HepG2 (cell line): ENCODE measurements around the gene UBXN6. TPM values are rescaled to one million over a fixed set of nuclear protein-coding genes. Genes with fewer than 3 reads are reported as not detected.

Experiments used
- ARNT2 ChIP-seq: sonication (generic); formaldehyde crosslinking; IDR thresholded peaks from 2 replicates; pipeline ENCODE4 v1.8.0; 2022; ENCODE audit warnings: mild to moderate bottlenecking, low read depth, missing genetic modification reagents, moderate library complexity
- ATF7-NPFF ChIP-seq: sonication (generic); formaldehyde crosslinking; IDR thresholded peaks from 2 replicates; pipeline ENCODE4 v1.8.1; 2023; ENCODE audit warnings: mild to moderate bottlenecking, low read depth, missing genetic modification reagents, moderate library complexity
- CREB1 ChIP-seq, 2 experiments: fragments of 450-650 bp in 1 of 2; IDR thresholded peaks; 2 replicates each; pipeline ENCODE4 v1.6.1; 2016 to 2017; ENCODE audit warnings: control low read depth in 1 of 2, mild to moderate bottlenecking in 1 of 2, missing compliant biosample characterization in 1 of 2, missing genetic modification characterization in 1 of 2
- FOXP4 ChIP-seq: sonication (generic); formaldehyde crosslinking; IDR thresholded peaks from 2 replicates; pipeline ENCODE4 v1.4.0; 2020; ENCODE audit warnings: missing genetic modification reagents
- KAT2B ChIP-seq: fragments of 150-350 bp; IDR thresholded peaks from 2 replicates; pipeline ENCODE4 v1.6.1; 2014; ENCODE audit warnings: low read depth, low read length, borderline replicate concordance
- MLXIP ChIP-seq: sonication (generic); formaldehyde crosslinking; IDR thresholded peaks from 2 replicates; pipeline ENCODE4 v1.9.0; 2021; ENCODE audit warnings: missing genetic modification reagents, borderline replicate concordance
- NCOA2 ChIP-seq: sonication (generic); formaldehyde crosslinking; IDR thresholded peaks from 2 replicates; pipeline ENCODE4 v1.8.0; 2022; ENCODE audit warnings: inconsistent platforms
- NPAS2 ChIP-seq: sonication (generic); formaldehyde crosslinking; IDR thresholded peaks from 2 replicates; pipeline ENCODE4 v1.8.0; 2022; ENCODE audit warnings: mild to moderate bottlenecking, missing genetic modification reagents, borderline replicate concordance
- PLRG1 ChIP-seq: fragments of 450-650 bp; conservative IDR thresholded peaks from 2 replicates; pipeline ENCODE4 v1.6.1; 2016
- SAFB2 ChIP-seq: sonication (generic); formaldehyde crosslinking; IDR thresholded peaks from 2 replicates; pipeline ENCODE4 v1.5.1; 2020; ENCODE audit warnings: missing genetic modification reagents, low read depth, mild to moderate bottlenecking, borderline replicate concordance
- ZBTB3 ChIP-seq: sonication (generic); formaldehyde crosslinking; IDR thresholded peaks from 2 replicates; pipeline ENCODE4 v1.4.0; 2020; ENCODE audit warnings: low read depth, mild to moderate bottlenecking, moderate library complexity, missing genetic modification reagents, borderline replicate concordance
- ZBTB43 ChIP-seq: sonication (generic); formaldehyde crosslinking; conservative IDR thresholded peaks from 2 replicates; pipeline ENCODE4 v1.4.0; 2020; ENCODE audit warnings: missing genetic modification reagents
- ZFX ChIP-seq: sonication (generic); formaldehyde crosslinking; IDR thresholded peaks from 2 replicates; pipeline ENCODE4 v1.4.0; 2020; ENCODE audit warnings: mild to moderate bottlenecking, low read depth, missing genetic modification reagents, moderate library complexity
- ZNF101 ChIP-seq: sonication (generic); formaldehyde crosslinking; IDR thresholded peaks from 2 replicates; pipeline ENCODE4 v1.4.0; 2020; ENCODE audit warnings: mild to moderate bottlenecking, low read depth, missing genetic modification reagents, borderline replicate concordance
- ZNF260 ChIP-seq: sonication (generic); formaldehyde crosslinking; IDR thresholded peaks from 2 replicates; pipeline ENCODE4 v1.4.0; 2020; ENCODE audit warnings: missing genetic modification reagents, low read depth, mild to moderate bottlenecking, borderline replicate concordance
- ZNF513 ChIP-seq: sonication (generic); formaldehyde crosslinking; conservative IDR thresholded peaks from 2 replicates; pipeline ENCODE4 v1.5.0; 2020; ENCODE audit warnings: missing genetic modification reagents
- ZNF556 ChIP-seq: sonication (generic); formaldehyde crosslinking; IDR thresholded peaks from 2 replicates; pipeline ENCODE4 v1.4.0; 2020; ENCODE audit warnings: mild to moderate bottlenecking, missing genetic modification reagents, borderline replicate concordance
- ZNF572 ChIP-seq: sonication (generic); formaldehyde crosslinking; IDR thresholded peaks from 2 replicates; pipeline ENCODE4 v1.5.1; 2020; ENCODE audit warnings: mild to moderate bottlenecking, missing genetic modification reagents
- ZNF619 ChIP-seq: sonication (generic); formaldehyde crosslinking; IDR thresholded peaks from 2 replicates; pipeline ENCODE4 v1.4.0; 2020; ENCODE audit warnings: mild to moderate bottlenecking, missing genetic modification reagents
- ZNF749 ChIP-seq: sonication (generic); formaldehyde crosslinking; IDR thresholded peaks from 2 replicates; pipeline ENCODE4 v1.8.0; 2022; ENCODE audit warnings: mild to moderate bottlenecking, missing genetic modification reagents, moderate library complexity, borderline replicate concordance
- ZNF839 ChIP-seq: sonication (generic); formaldehyde crosslinking; IDR thresholded peaks from 2 replicates; pipeline ENCODE4 v1.4.0; 2020; ENCODE audit warnings: missing genetic modification reagents, mild to moderate bottlenecking, borderline replicate concordance
- polyA plus RNA-seq, 8 experiments: library from polyadenylated mRNA; depleted of rRNA in 3 of 8; stranded (reverse) in 7 of 8; unstranded in 1 of 8; fragments of >200 nt; fragmentation: Illumina TruSeq in 4 of 8; extraction: Trizol in 4 of 8; gene quantifications; 2 replicates each; pipeline versions ENCODE4 v1.2.1 to v1.2.3, GENCODE V29; 2011 to 2016; ENCODE audit warnings: low read depth in 4 of 8, missing spikeins in 1 of 8, mixed read lengths in 1 of 8; ENCODE audit not compliant: insufficient read depth in 1 of 8
- total RNA-seq, 5 experiments: library from RNA; depleted of rRNA; stranded (reverse); fragments of >200 nt; fragmentation: Illumina TruSeq; extraction: Trizol; gene quantifications; 2 replicates each; pipeline ENCODE4 v1.2.3, GENCODE V29; 2016; ENCODE audit warnings: low read depth in 1 of 5

The UBXN6 gene
- total and polyA plus RNA-seq, 2 of the 13 experiments (the other 11 are each of a cell fraction or from before 2014, with no cell fraction given): 34.9 to 35.5 TPM

GRCh38 chr19:4472174-4472974 is 14.8 kb upstream of the UBXN6 start, which contains the start of gene HDGFL2 (continued):
- TF ChIP-seq ZNF513 (CRISPR knock-in tag) (no peak), NPAS2 (no peak), ZNF572 (CRISPR knock-in tag) (no peak), ZBTB43 (CRISPR knock-in tag) (0 out of 2 replicates have a peak, but pooled peaks have one; percentile 18), ZFX (CRISPR knock-in tag) (peak; percentile 53), ZNF101 (CRISPR knock-in tag) (no peak), ZBTB3 (CRISPR knock-in tag) (no peak), CREB1 (IDR thresholded peaks at IDR 0.05) (no peak), CREB1 (CRISPR knock-in tag; IDR thresholded peaks at IDR 0.05) (no peak), ZNF839 (CRISPR knock-in tag) (no peak), SAFB2 (CRISPR knock-in tag) (peak; percentile 40; the same call in 1 of the 2 replicates), ATF7-NPFF (CRISPR knock-in tag) (0 out of 2 replicates have a peak, but pooled peaks have one; percentile 32), KAT2B (no peak), ZNF619 (CRISPR knock-in tag) (no peak), NCOA2 (CRISPR knock-in tag) (no peak), PLRG1 (no peak), ZNF749 (CRISPR knock-in tag) (no peak), MLXIP (CRISPR knock-in tag) (no peak), FOXP4 (no peak), ARNT2 (CRISPR knock-in tag) (peak; percentile 43; the same call in 1 of the 2 replicates), ZNF556 (CRISPR knock-in tag) (no peak), ZNF260 (CRISPR knock-in tag) (no peak)
